H9 (cell line): ENCODE measurements around the gene HPGD. TPM values are rescaled to one million over a fixed set of nuclear protein-coding genes. Genes with fewer than 3 reads are reported as not detected.

Experiments used
- DNase-seq: peaks from one replicate; pipeline ENCODE4 v3.0.0-alpha.2; 2017
- H2AFZ ChIP-seq: one replicate; pipeline ENCODE4 v1.6.1; 2013; ENCODE audit warnings: mild to moderate bottlenecking, low read length, control low read depth, moderate library complexity
- H2AK5ac ChIP-seq: 2 replicates; pipeline ENCODE4 v1.6.1; 2013; ENCODE audit warnings: low read length, control low read depth, mixed read lengths; ENCODE audit not compliant: insufficient read length
- H2BK120ac ChIP-seq: one replicate; pipeline ENCODE4 v1.6.1; 2013; ENCODE audit warnings: low read depth, mild to moderate bottlenecking, low read length, control low read depth, inconsistent platforms; ENCODE audit not compliant: poor library complexity, severe bottlenecking
- H2BK12ac ChIP-seq: 2 replicates; pipeline ENCODE4 v1.6.1; 2013; ENCODE audit warnings: low read length, control low read depth, mixed read lengths, low read depth; ENCODE audit not compliant: insufficient read length
- H2BK15ac ChIP-seq: 2 replicates; pipeline ENCODE4 v1.6.1; 2013; ENCODE audit warnings: low read depth, low read length, control low read depth
- H2BK20ac ChIP-seq: one replicate; pipeline ENCODE4 v1.6.1; 2013; ENCODE audit warnings: low read depth, mild to moderate bottlenecking, low read length, control low read depth, inconsistent platforms; ENCODE audit not compliant: poor library complexity, severe bottlenecking
- H2BK5ac ChIP-seq: 2 replicates; pipeline ENCODE4 v1.6.1; 2013; ENCODE audit warnings: low read length, control low read depth, mixed read lengths; ENCODE audit not compliant: insufficient read length
- H3K14ac ChIP-seq: 2 replicates; pipeline ENCODE4 v1.6.1; 2013; ENCODE audit warnings: low read length, control low read depth; ENCODE audit not compliant: insufficient read depth
- H3K18ac ChIP-seq: 2 replicates; pipeline ENCODE4 v1.6.1; 2013; ENCODE audit warnings: low read depth, mild to moderate bottlenecking, mixed read lengths, low read length, control low read depth; ENCODE audit not compliant: insufficient read length
- H3K23ac ChIP-seq: 2 replicates; pipeline ENCODE4 v1.6.1; 2013; ENCODE audit warnings: low read length, control low read depth, mixed read lengths, low read depth; ENCODE audit not compliant: insufficient read length
- H3K23me2 ChIP-seq: 2 replicates; pipeline ENCODE4 v1.6.1; 2013; ENCODE audit warnings: low read depth, mild to moderate bottlenecking, mixed read lengths, low read length, control low read depth; ENCODE audit not compliant: insufficient read length, poor library complexity, severe bottlenecking
- H3K27ac ChIP-seq: 2 replicates; pipeline ENCODE4 v1.5.1; 2013; ENCODE audit warnings: low read length, control low read depth, mixed read lengths, low read depth; ENCODE audit not compliant: insufficient read length
- H3K27me3 ChIP-seq: 2 replicates; pipeline ENCODE4 v1.6.1; 2013; ENCODE audit warnings: low read length, control low read depth, inconsistent platforms; ENCODE audit not compliant: insufficient read depth
- H3K4ac ChIP-seq: 2 replicates; pipeline ENCODE4 v1.6.1; 2013; ENCODE audit warnings: low read depth, mild to moderate bottlenecking, control low read depth, inconsistent platforms, low read length, moderate library complexity
- H3K4me1 ChIP-seq: 2 replicates; pipeline ENCODE4 v1.6.1; 2013; ENCODE audit warnings: low read length, control low read depth, inconsistent platforms; ENCODE audit not compliant: insufficient read depth
- H3K4me2 ChIP-seq: 2 replicates; pipeline ENCODE4 v1.6.1; 2013; ENCODE audit warnings: low read length, control low read depth, mixed read lengths; ENCODE audit not compliant: insufficient read length, insufficient read depth
- H3K56ac ChIP-seq: 2 replicates; pipeline ENCODE4 v1.6.1; 2013; ENCODE audit warnings: low read depth, mild to moderate bottlenecking, mixed read lengths, low read length, control low read depth; ENCODE audit not compliant: insufficient read length
- H3K79me1 ChIP-seq: 2 replicates; pipeline ENCODE4 v1.6.1; 2013; ENCODE audit warnings: low read depth, mild to moderate bottlenecking, moderate library complexity, low read length, control low read depth, inconsistent platforms; ENCODE audit not compliant: insufficient read depth, poor library complexity, severe bottlenecking
- H3K79me2 ChIP-seq: 2 replicates; pipeline ENCODE4 v1.6.1; 2013; ENCODE audit warnings: low read length, control low read depth, inconsistent platforms; ENCODE audit not compliant: insufficient read depth
- H3K9ac ChIP-seq: 2 replicates; pipeline ENCODE4 v1.6.1; 2013; ENCODE audit warnings: low read length, control low read depth, mixed read lengths; ENCODE audit not compliant: insufficient read length; ENCODE audit errors: extremely low read depth
- H3K9me3 ChIP-seq: one replicate; pipeline ENCODE4 v1.6.1; 2013; ENCODE audit warnings: low read depth, low read length, inconsistent platforms; ENCODE audit not compliant: control insufficient read depth
- H3T11ph ChIP-seq: one replicate; pipeline ENCODE4 v1.6.1; 2013; ENCODE audit warnings: mild to moderate bottlenecking, low read length, control low read depth, inconsistent platforms
- H4K20me1 ChIP-seq: one replicate; pipeline ENCODE4 v1.6.1; 2013; ENCODE audit not compliant: control insufficient read depth, insufficient read length, insufficient read depth
- H4K5ac ChIP-seq: 2 replicates; pipeline ENCODE4 v1.6.1; 2013; ENCODE audit warnings: low read depth, mild to moderate bottlenecking, mixed read lengths, low read length, control low read depth; ENCODE audit not compliant: insufficient read length
- H4K8ac ChIP-seq: replicated peaks from 2 replicates; pipeline ENCODE4 v1.6.1; 2013; ENCODE audit warnings: low read length, control low read depth, mixed read lengths, low read depth; ENCODE audit not compliant: insufficient read length
- H4K91ac ChIP-seq: 2 replicates; pipeline ENCODE4 v1.6.1; 2013; ENCODE audit warnings: low read depth, mild to moderate bottlenecking, moderate library complexity, mixed read lengths, low read length, control low read depth; ENCODE audit not compliant: insufficient read length
- H3K27ac Mint-ChIP-seq, 3 experiments: 2 replicates in 2 of 3; 3 replicates in 1 of 3; pipeline ENCODE4 v1.8.0; 2020 to 2021; ENCODE audit warnings: mixed read lengths in 3 of 3, mild to moderate bottlenecking in 1 of 3, moderate library complexity in 1 of 3
- H3K27me3 Mint-ChIP-seq: 2 replicates; pipeline ENCODE4 v1.8.0; 2021; ENCODE audit warnings: low read depth, mild to moderate bottlenecking, moderate library complexity, mixed read lengths
- H3K36me3 Mint-ChIP-seq, 3 experiments: 2 replicates in 2 of 3; 3 replicates in 1 of 3; pipeline ENCODE4 v1.8.0; 2020 to 2021; ENCODE audit warnings: low read depth in 3 of 3, mixed read lengths in 3 of 3; ENCODE audit not compliant: insufficient read depth in 1 of 3
- H3K4me1 Mint-ChIP-seq, 2 experiments: 2 replicates each; pipeline ENCODE4 v1.8.0; 2020; ENCODE audit warnings: mixed read lengths in 2 of 2
- H3K4me3 Mint-ChIP-seq, 2 experiments: 2 replicates in 1 of 2; 3 replicates in 1 of 2; pipeline ENCODE4 v1.8.0; 2020 to 2021; ENCODE audit warnings: mild to moderate bottlenecking in 2 of 2, mixed read lengths in 2 of 2, moderate library complexity in 1 of 2
- H3K9me3 Mint-ChIP-seq, 2 experiments: 2 replicates in 1 of 2; 3 replicates in 1 of 2; pipeline ENCODE4 v1.8.0; 2020; ENCODE audit warnings: mild to moderate bottlenecking in 2 of 2, mixed read lengths in 2 of 2, moderate library complexity in 1 of 2
- CTCF ChIP-seq: fragments of 200-600 bp; sonication (generic); conservative IDR thresholded peaks from 3 replicates; pipeline ENCODE4 v1.8.0; 2021; ENCODE audit warnings: antibody characterized with exemption, mild to moderate bottlenecking
- WGBS: extraction: QIAGEN DNeasy Blood & Tissue Kit; methylation state at CpG from one replicate; pipeline ENCODE4 v1.1.7; 2013; ENCODE audit warnings: missing lambda C conversion rate, low lambda C conversion rate, mixed read lengths; ENCODE audit not compliant: insufficient read length; ENCODE audit errors: extremely low coverage; 5-methylcytosine and 5-hydroxymethylcytosine counted together
- total RNA-seq: library from RNA; stranded (reverse); gene quantifications from 2 replicates; pipeline ENCODE4 v1.2.1, GENCODE V29; 2021

The HPGD gene
- total RNA-seq, 1 experiment from 2014 or later: 16.8 TPM

- H3K4me1 ChIP-seq: no peaks in the 10 kb centered on the region
- H3K27me3 ChIP-seq: no peaks in the 10 kb centered on the region
- no peaks in the 10 kb centered on the region for H3K27me3 Mint-ChIP-seq
- TF ChIP-seq CTCF: no peak
- no peaks in the 10 kb centered on the region for H3K23me2 ChIP-seq
- H3K79me2 ChIP-seq: no peaks in the 10 kb centered on the region
- no CpG with 5 or more reads among the region's 6 CpGs for WGBS
- H3K4ac ChIP-seq: no peak overlapping the region
- no peak overlapping the region for H3K4me3 Mint-ChIP-seq
- peaks cover 0 to 1% (median 0%) of the 10 kb centered on the region in 3 experiments; a peak in 1 of 7 replicates for H3K36me3 Mint-ChIP-seq
- no peak overlapping the region for H2BK12ac ChIP-seq
- H3K14ac ChIP-seq: no peak overlapping the region
- no peak overlapping the region for H3K9ac ChIP-seq
- H4K8ac ChIP-seq: no peak overlapping the region
- H3K27ac Mint-ChIP-seq: no peak overlapping the region
- H3K79me1 ChIP-seq: no peaks in the 10 kb centered on the region
- H3K9me3 ChIP-seq: no peaks in the 10 kb centered on the region
- no peaks in the 10 kb centered on the region for H4K20me1 ChIP-seq
- no peak overlapping the region for H2AFZ ChIP-seq
- H3T11ph ChIP-seq: no peak overlapping the region
- H3K27ac ChIP-seq: no peak overlapping the region
- no peak overlapping the region for H2BK20ac ChIP-seq
- H4K91ac ChIP-seq: no peak overlapping the region
- no peaks in the 10 kb centered on the region for H3K9me3 Mint-ChIP-seq
- H3K56ac ChIP-seq: no peak overlapping the region
- H2BK15ac ChIP-seq: no peak overlapping the region
- H3K23ac ChIP-seq: no peak overlapping the region
- H3K4me2 ChIP-seq: no peak overlapping the region
- H2AK5ac ChIP-seq: no peak overlapping the region
- no peak overlapping the region for H3K18ac ChIP-seq
- no peak overlapping the region for H4K5ac ChIP-seq
- DNase-seq: no peak
- H2BK5ac ChIP-seq: no peak overlapping the region
- H3K4me1 Mint-ChIP-seq: peaks cover 16 to 22% of the 10 kb centered on the region in 2 experiments
- no peak overlapping the region for H2BK120ac ChIP-seq
Observed at GRCh38 chr4:174457468-174457867, 64.8 kb downstream of the HPGD start.
